ENCODE results near the gene ARHGAP19. TPM values are rescaled to one million over a fixed set of nuclear protein-coding genes. Genes with fewer than 3 reads are reported as not detected.

The ARHGAP19 gene
- total and polyA plus RNA-seq, 2 of the 8 experiments (the other 6 are each of a cell fraction or from before 2014, with no cell fraction given) = 13.3 to 32.1 TPM

DNA sequence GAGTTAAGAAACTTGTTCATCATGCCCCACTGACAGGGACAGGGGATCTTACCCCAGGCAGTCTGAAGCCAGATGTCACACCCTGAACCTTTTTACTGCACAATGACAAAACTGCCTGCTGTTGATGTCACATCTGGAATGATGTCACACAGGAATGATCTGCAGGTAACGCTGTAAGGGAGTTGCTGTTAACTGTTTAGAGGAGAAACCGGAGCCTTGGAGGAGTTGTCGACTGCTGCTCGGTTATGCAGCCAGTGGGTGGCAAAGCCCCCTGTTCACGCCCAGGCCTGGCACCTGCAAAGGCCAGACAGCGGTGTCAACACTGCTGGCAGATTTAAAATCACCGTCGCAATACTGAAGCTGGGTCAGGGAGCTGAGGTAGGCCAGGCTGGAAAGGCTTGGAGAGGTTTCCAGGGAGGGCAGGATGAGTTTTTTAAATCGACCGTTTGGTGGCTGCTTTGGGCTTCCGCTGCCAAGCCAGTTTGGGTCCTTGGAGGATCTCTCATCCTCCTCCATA lies 96.7 kb downstream of the ARHGAP19 start:
- peak overlapping the region; percentile 49 to 76 (median 64) for H3K4me3 ChIP-seq (ENCODE audit: extremely low read depth in 1 of 4, insufficient read depth in 2 of 4, low read depth in 3 of 4, low read length in 4 of 4)
- peak overlapping the region; percentile 13; the same call in 1 of the 2 replicates for H3K18ac ChIP-seq (ENCODE audit: extremely low read depth, low read length)
- H3K9me3 ChIP-seq (ENCODE audit: insufficient read depth in 2 of 2, low read depth in 1 of 2, low read length in 1 of 2) = no peaks in the 10 kb centered on the region
- H2BK15ac ChIP-seq (ENCODE audit: low read length) = no peak overlapping the region
- H3K14ac ChIP-seq (ENCODE audit: insufficient read length) = no peak overlapping the region
- no peak for DNase-seq (ENCODE audit: low read depth in 1 of 2, low spot score in 2 of 2)
- ChIA-PET POLR2A (ENCODE audit: partially characterized antibody) (interaction anchor here (1.5 kb wide), 1 partner anchor 10 kb away, joined by 5 read pairs; the partner anchor contains the start of gene SLIT1), CTCF (ENCODE audit: partially characterized antibody) (interaction anchor here (0.9 to 44.6 kb wide), 21 partner anchors 11 to 175 kb away, joined by 3 to 1348 read pairs (median 7); partner anchors contain the start of gene SLIT1)
- H2BK120ac ChIP-seq (replicated peaks; ENCODE audit: low read depth, low read length) = no peak overlapping the region
- H3K79me1 ChIP-seq (ENCODE audit: low read depth, low read length) = no peaks in the 10 kb centered on the region
- no peak overlapping the region for H3K23ac ChIP-seq (ENCODE audit: insufficient read length)
- no peak overlapping the region for H3K56ac ChIP-seq (replicated peaks; ENCODE audit: insufficient read length, low read depth, low read length)
- H3K79me2 ChIP-seq (ENCODE audit: control insufficient read depth in 1 of 2, insufficient read depth in 2 of 2, low read length in 2 of 2) = no peaks in the 10 kb centered on the region
- H4K5ac ChIP-seq (ENCODE audit: insufficient read length, low read depth, low read length) = no peak overlapping the region
- H3K4me1 ChIP-seq (replicated peaks in 1 of 4; ENCODE audit: control insufficient read depth in 3 of 4, insufficient read depth in 4 of 4, low read length in 3 of 4) = peaks cover 2 to 9% (median 5%) of the 10 kb centered on the region in 4 experiments; a peak in 5 of 7 replicates
- no peak overlapping the region for H3K27ac ChIP-seq (ENCODE audit: low read depth, low read length)
- no peak overlapping the region for H4K8ac ChIP-seq (ENCODE audit: extremely low read depth, insufficient read depth, low read length)
- WGBS, 2 experiments (ENCODE audit: extremely low coverage in 1 of 2, insufficient coverage in 1 of 2, insufficient read length in 1 of 2, insufficient replicate concordance in 2 of 2, low coverage in 1 of 2, low lambda C conversion rate in 2 of 2, missing lambda C conversion rate in 1 of 2) = 23% methylated on average over 11 of the region's 11 CpGs; no CpG with 5 or more reads in 1 of the 2 experiments
- no peak overlapping the region for H3K4ac ChIP-seq (replicated peaks; ENCODE audit: insufficient read length, low read depth, low read length)
- no peak overlapping the region for H2BK12ac ChIP-seq (ENCODE audit: low read depth, low read length)
- peaks cover 0 to 12% (median 7%) of the 10 kb centered on the region in 4 experiments; a peak in 5 of 7 replicates for H3K27me3 ChIP-seq (replicated peaks in 1 of 4; ENCODE audit: control insufficient read depth in 3 of 4, extremely low read depth in 1 of 4, insufficient read depth in 3 of 4, low read length in 3 of 4)
- no peak overlapping the region for H2BK5ac ChIP-seq (ENCODE audit: low read depth, low read length)
- peaks cover 0 to 3% of the 10 kb centered on the region in 2 experiments for H4K20me1 ChIP-seq (replicated peaks in 1 of 2; ENCODE audit: control insufficient read depth in 1 of 2, insufficient read depth in 2 of 2, low read length in 2 of 2)
- no peaks in the 10 kb centered on the region for H3K36me3 ChIP-seq (ENCODE audit: control insufficient read depth in 2 of 4, insufficient read depth in 4 of 4, low read length in 3 of 4)
- H2AK5ac ChIP-seq (ENCODE audit: low read depth, low read length) = no peak overlapping the region
- no peak overlapping the region for H2BK20ac ChIP-seq (ENCODE audit: low read length)
- peak overlapping the region; percentile 66 to 73 for H3K4me2 ChIP-seq (ENCODE audit: insufficient read depth in 1 of 2, low read depth in 2 of 2, low read length in 2 of 2)
- no peak overlapping the region; a peak in 1 of 7 replicates for H3K9ac ChIP-seq (replicated peaks in 1 of 4; ENCODE audit: extremely low read depth in 1 of 4, low read depth in 3 of 4, low read length in 3 of 4)
- FAIRE-seq = no peak
- H3K23me2 ChIP-seq (ENCODE audit: low read depth, low read length) = peaks cover 4% of the 10 kb centered on the region; the same call in 1 of the 2 replicates
- no peak overlapping the region for H2AFZ ChIP-seq (ENCODE audit: low read length)
- no peak overlapping the region for H4K91ac ChIP-seq (replicated peaks; ENCODE audit: insufficient read length, low read length)
- TF ChIP-seq CREB1 (IDR thresholded peaks at IDR 0.05) (no peak), SIX5 (IDR thresholded peaks at IDR 0.05; ENCODE audit: low read depth, low read length) (no peak), RBBP5 (IDR thresholded peaks at IDR 0.05; ENCODE audit: borderline replicate concordance, low read depth, low read length) (no peak), TAF7 (optimal IDR thresholded peaks at IDR 0.05; ENCODE audit: borderline replicate concordance, low read depth, low read length) (no peak), JUND (IDR thresholded peaks at IDR 0.05; ENCODE audit: low read length) (no peak), ZNF274 (IDR thresholded peaks at IDR 0.05; ENCODE audit: borderline replicate concordance, extremely low read depth, low read length) (no peak), NRF1 (IDR thresholded peaks at IDR 0.05; ENCODE audit: low read depth, low read length) (no peak), SAP30 (IDR thresholded peaks at IDR 0.05; ENCODE audit: insufficient read depth, insufficient replicate concordance, low read length) (no peak), CBX8 (IDR thresholded peaks at IDR 0.05; ENCODE audit: borderline replicate concordance, low read depth, low read length) (no peak), RNF2 (IDR thresholded peaks at IDR 0.05; ENCODE audit: borderline replicate concordance, low read depth, low read length, missing control alignments, poor library complexity, severe bottlenecking) (no peak), RXRA (IDR thresholded peaks at IDR 0.05; ENCODE audit: insufficient read depth, low read depth, low read length) (no peak)
- TF ChIP-seq, protein P1, sequence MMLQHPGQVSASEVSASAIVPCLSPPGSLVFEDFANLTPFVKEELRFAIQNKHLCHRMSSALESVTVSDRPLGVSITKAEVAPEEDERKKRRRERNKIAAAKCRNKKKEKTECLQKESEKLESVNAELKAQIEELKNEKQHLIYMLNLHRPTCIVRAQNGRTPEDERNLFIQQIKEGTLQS (IDR thresholded peaks at IDR 0.05; ENCODE audit: insufficient read depth, low read depth, low read length) = no peak
